PFSK-1 (cell line): ENCODE measurements around the gene P4HB.

Experiments used
- FOXP2 ChIP-seq: optimal IDR thresholded peaks from 2 replicates; pipeline ENCODE3; 2011; ENCODE audit warnings: borderline replicate concordance, control low read depth, inconsistent platforms; ENCODE audit not compliant: insufficient read depth; ENCODE audit errors: extremely low read length, extremely low read depth
- POLR2AphosphoS5 ChIP-seq: IDR thresholded peaks from 2 replicates; pipeline ENCODE4 v1.6.1; 2012; ENCODE audit warnings: low read depth, mild to moderate bottlenecking, control low read depth, low read length, moderate library complexity
- SIN3A ChIP-seq: IDR thresholded peaks from 2 replicates; pipeline ENCODE4 v1.6.1; 2012; ENCODE audit warnings: mild to moderate bottlenecking, low read length, moderate library complexity, borderline replicate concordance; ENCODE audit not compliant: insufficient read depth
- TAF1 ChIP-seq: IDR thresholded peaks from 2 replicates; pipeline ENCODE4 v1.6.1; 2012; ENCODE audit warnings: low read length, control low read depth, borderline replicate concordance; ENCODE audit not compliant: insufficient read depth
- TF ChIP-seq, protein P1 (sequence below), 2 experiments: IDR thresholded peaks; 2 replicates each; pipeline versions ENCODE4 v1.6.1 to v1.8.0; 2011 to 2012; ENCODE audit warnings: low read depth in 2 of 2, low read length in 2 of 2, control low read depth in 1 of 2, inconsistent platforms in 1 of 2, mild to moderate bottlenecking in 1 of 2, moderate library complexity in 1 of 2; ENCODE audit not compliant: insufficient read depth in 1 of 2

Gene P4HB

GRCh38 chr17:81858170-81858966, 2.0 kb downstream of the P4HB start:
- no peak for TF ChIP-seq POLR2AphosphoS5
- TF ChIP-seq SIN3A = no peak
- TF ChIP-seq, protein P1, sequence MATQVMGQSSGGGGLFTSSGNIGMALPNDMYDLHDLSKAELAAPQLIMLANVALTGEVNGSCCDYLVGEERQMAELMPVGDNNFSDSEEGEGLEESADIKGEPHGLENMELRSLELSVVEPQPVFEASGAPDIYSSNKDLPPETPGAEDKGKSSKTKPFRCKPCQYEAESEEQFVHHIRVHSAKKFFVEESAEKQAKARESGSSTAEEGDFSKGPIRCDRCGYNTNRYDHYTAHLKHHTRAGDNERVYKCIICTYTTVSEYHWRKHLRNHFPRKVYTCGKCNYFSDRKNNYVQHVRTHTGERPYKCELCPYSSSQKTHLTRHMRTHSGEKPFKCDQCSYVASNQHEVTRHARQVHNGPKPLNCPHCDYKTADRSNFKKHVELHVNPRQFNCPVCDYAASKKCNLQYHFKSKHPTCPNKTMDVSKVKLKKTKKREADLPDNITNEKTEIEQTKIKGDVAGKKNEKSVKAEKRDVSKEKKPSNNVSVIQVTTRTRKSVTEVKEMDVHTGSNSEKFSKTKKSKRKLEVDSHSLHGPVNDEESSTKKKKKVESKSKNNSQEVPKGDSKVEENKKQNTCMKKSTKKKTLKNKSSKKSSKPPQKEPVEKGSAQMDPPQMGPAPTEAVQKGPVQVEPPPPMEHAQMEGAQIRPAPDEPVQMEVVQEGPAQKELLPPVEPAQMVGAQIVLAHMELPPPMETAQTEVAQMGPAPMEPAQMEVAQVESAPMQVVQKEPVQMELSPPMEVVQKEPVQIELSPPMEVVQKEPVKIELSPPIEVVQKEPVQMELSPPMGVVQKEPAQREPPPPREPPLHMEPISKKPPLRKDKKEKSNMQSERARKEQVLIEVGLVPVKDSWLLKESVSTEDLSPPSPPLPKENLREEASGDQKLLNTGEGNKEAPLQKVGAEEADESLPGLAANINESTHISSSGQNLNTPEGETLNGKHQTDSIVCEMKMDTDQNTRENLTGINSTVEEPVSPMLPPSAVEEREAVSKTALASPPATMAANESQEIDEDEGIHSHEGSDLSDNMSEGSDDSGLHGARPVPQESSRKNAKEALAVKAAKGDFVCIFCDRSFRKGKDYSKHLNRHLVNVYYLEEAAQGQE (IDR thresholded peaks at IDR 0.05; ENCODE audit: insufficient read depth in 1 of 2, low read depth in 2 of 2, low read length in 2 of 2) = no peak
- TF ChIP-seq TAF1 = no peak
- TF ChIP-seq FOXP2 = no peak

GRCh38 chr17:81854974-81855774, 5.2 kb downstream of the P4HB start:
- TF ChIP-seq, protein P1 (IDR thresholded peaks at IDR 0.05; ENCODE audit: insufficient read depth in 1 of 2, low read depth in 2 of 2, low read length in 2 of 2) = no peak
- TF ChIP-seq SIN3A (no peak), POLR2AphosphoS5 (no peak; the same call in 1 of the 2 replicates), TAF1 (no peak), FOXP2 (no peak)

DNA sequence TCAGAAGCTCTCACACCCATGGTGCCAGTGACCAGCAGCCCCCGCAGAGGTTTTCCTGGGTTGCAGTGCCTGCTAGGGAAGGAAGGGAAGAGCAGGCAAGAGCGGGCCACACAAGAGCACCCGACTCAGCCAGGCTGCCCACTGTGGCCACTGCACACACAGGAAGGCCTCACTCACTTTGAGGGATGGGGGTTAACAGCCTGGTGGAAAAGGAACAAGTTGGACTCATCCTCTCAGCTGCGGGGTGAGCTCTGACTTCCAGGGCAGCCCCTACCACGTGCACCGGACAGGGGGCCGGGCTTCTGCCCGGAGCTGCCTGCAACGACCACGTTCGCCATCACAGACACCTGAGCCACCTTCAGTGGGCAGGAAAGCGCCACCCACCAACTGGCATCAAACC, 8.1 kb downstream of the P4HB start:
- TF ChIP-seq FOXP2 (no peak), POLR2AphosphoS5 (no peak), TAF1 (no peak), SIN3A (no peak)
- TF ChIP-seq, protein P1 (IDR thresholded peaks at IDR 0.05; ENCODE audit: insufficient read depth in 1 of 2, low read depth in 2 of 2, low read length in 2 of 2) = no peak

DNA sequence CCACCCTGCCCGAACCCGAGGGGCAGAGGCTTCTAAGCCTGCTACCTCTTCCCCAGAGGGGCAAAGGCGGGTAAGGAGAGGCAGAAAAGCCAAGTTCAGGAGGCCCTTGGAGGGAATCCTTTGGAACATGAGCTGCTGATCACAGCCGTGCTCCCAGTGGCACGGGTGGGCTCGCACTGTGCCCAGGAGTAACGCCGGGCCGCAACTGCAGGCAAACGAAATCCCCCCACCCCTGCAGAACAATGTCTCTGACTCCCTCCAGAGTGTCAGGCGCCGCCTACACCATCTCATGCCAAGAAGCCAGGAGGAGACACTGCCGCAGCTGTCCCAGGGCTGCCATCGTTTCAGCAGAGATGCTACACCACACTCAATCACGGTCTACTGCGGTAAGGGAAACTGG, 8.9 kb downstream of the P4HB start:
- TF ChIP-seq, protein P1 (IDR thresholded peaks at IDR 0.05; ENCODE audit: insufficient read depth in 1 of 2, low read depth in 2 of 2, low read length in 2 of 2) = no peak
- TF ChIP-seq TAF1 = no peak
